ENCODE measurements around the gene CHAC1. TPM values are rescaled to one million over a fixed set of nuclear protein-coding genes. Genes with fewer than 3 reads are reported as not detected.

CHAC1 gene
- total RNA-seq, 6 experiments from 2014 or later = 0.22 to 11.6 (median 0.97) TPM

- Histone ChIP-seq H3K36me3 (no peaks in the 10 kb centered on the region), H3K9me3 (no peaks in the 10 kb centered on the region), H3K27ac (no peak overlapping the region), H3K4me3 (no peak overlapping the region), H3K4me1 (peaks cover 0 to 6% (median 3%) of the 10 kb centered on the region in 4 donors), H3K27me3 (no peaks in the 10 kb centered on the region)
- intact Hi-C loops (cut with DNase I) = no loop called here
- WGBS (ENCODE audit: insufficient coverage, low coverage, low lambda C conversion rate, missing lambda C conversion rate) = 83% methylated on average over 4 of the region's 4 CpGs
- ATAC-seq (no peak), DNase-seq (no peak)
- TF ChIP-seq POLR2A (IDR thresholded peaks at IDR 0.05) (no peak), CTCF (IDR thresholded peaks at IDR 0.05) (no peak)
Measured at GRCh38 chr15:40957041-40957555, 3.8 kb downstream of the CHAC1 start.

- Histone ChIP-seq H3K27ac (no peak overlapping the region), H3K9me3 (no peaks in the 10 kb centered on the region), H3K36me3 (no peaks in the 10 kb centered on the region), H3K4me1 (peaks cover 0 to 1% (median under 1%) of the 10 kb centered on the region in 4 donors), H3K4me3 (no peak overlapping the region), H3K27me3 (no peaks in the 10 kb centered on the region)
- TF ChIP-seq POLR2A (IDR thresholded peaks at IDR 0.05) (no peak), CTCF (IDR thresholded peaks at IDR 0.05) (no peak)
- intact Hi-C loops (cut with DNase I) = no loop called here
- ATAC-seq = no peak
- DNase-seq = no peak
- WGBS (ENCODE audit: insufficient coverage, low coverage, low lambda C conversion rate, missing lambda C conversion rate) = 81% methylated on average over 3 of the region's 9 CpGs
Measured at GRCh38 chr15:40957581-40958051, 4.3 kb downstream of the CHAC1 start.

GRCh38 chr15:40958146-40958545 lies 4.9 kb downstream of the CHAC1 start:
- Histone ChIP-seq H3K4me3 (no peak overlapping the region), H3K9me3 (no peaks in the 10 kb centered on the region), H3K27ac (no peak overlapping the region), H3K36me3 (no peaks in the 10 kb centered on the region), H3K4me1 (no peaks in the 10 kb centered on the region), H3K27me3 (no peaks in the 10 kb centered on the region)
- DNase-seq = no peak
- intact Hi-C loops (cut with DNase I) = no loop called here
- TF ChIP-seq POLR2A (IDR thresholded peaks at IDR 0.05) = no peak
- no peak for TF ChIP-seq CTCF (IDR thresholded peaks at IDR 0.05)
- WGBS (ENCODE audit: insufficient coverage, low coverage, low lambda C conversion rate, missing lambda C conversion rate) = no CpG with 5 or more reads among the region's 6 CpGs
- ATAC-seq = no peak

GRCh38 chr15:40958723-40959122 lies 5.5 kb downstream of the CHAC1 start:
- Histone ChIP-seq H3K4me1 (no peaks in the 10 kb centered on the region), H3K4me3 (no peak overlapping the region), H3K9me3 (no peaks in the 10 kb centered on the region), H3K36me3 (no peaks in the 10 kb centered on the region), H3K27ac (no peak overlapping the region), H3K27me3 (no peaks in the 10 kb centered on the region)
- no peak for DNase-seq
- 88% methylated on average over 8 of the region's 8 CpGs for WGBS (ENCODE audit: insufficient coverage, low coverage, low lambda C conversion rate, missing lambda C conversion rate)
- no peak for TF ChIP-seq POLR2A (IDR thresholded peaks at IDR 0.05)
- TF ChIP-seq CTCF (IDR thresholded peaks at IDR 0.05) = no peak
- intact Hi-C loops (cut with DNase I) = no loop called here
- no peak for ATAC-seq

All from right lobe of liver (tissue), 6 donors.